Psoas muscle (tissue), 8 donors: ENCODE measurements around the gene ENTR1. TPM values are rescaled to one million over a fixed set of nuclear protein-coding genes. Genes with fewer than 3 reads are reported as not detected.
A peak's percentile ranks its signal among the peaks of the same experiment; 100 is the strongest.

Experiments used
- ATAC-seq, 4 donors: fragments of 200-7000 bp; cut with Tn5 transposase; one replicate each; pipeline ENCODE4 v1.9.1; 2020; ENCODE audit warnings: moderate library complexity in 3 of 4, mild to moderate bottlenecking in 2 of 4
- DNase-seq, 2 donors: peaks; one replicate each; pipeline ENCODE4 v3.0.0-alpha.2; 2020
- H3K27ac ChIP-seq: fragments of 200-600 bp; one replicate; pipeline ENCODE4 v1.8.0; 2022
- H3K27me3 ChIP-seq, 3 donors: fragments of 200-600 bp in 1 of 3; one replicate each; pipeline versions ENCODE4 v1.6.1 to v1.8.0; 2013 to 2022; ENCODE audit warnings: low read length in 2 of 3, mild to moderate bottlenecking in 2 of 3, moderate library complexity in 1 of 3; ENCODE audit not compliant: insufficient read depth in 3 of 3
- H3K36me3 ChIP-seq, 2 donors: fragments of 200-600 bp in 1 of 2; one replicate each; pipeline versions ENCODE4 v1.6.1 to v1.8.0; 2013 to 2022; ENCODE audit warnings: low read depth in 1 of 2, mild to moderate bottlenecking in 1 of 2, moderate library complexity in 1 of 2; ENCODE audit not compliant: insufficient read depth in 1 of 2
- H3K4me1 ChIP-seq: fragments of 200-600 bp; one replicate; pipeline ENCODE4 v1.8.0; 2022
- H3K4me3 ChIP-seq: fragments of 200-600 bp; one replicate; pipeline ENCODE4 v1.8.0; 2022; ENCODE audit warnings: mild to moderate bottlenecking
- H3K9me3 ChIP-seq: fragments of 200-600 bp; one replicate; pipeline ENCODE4 v1.8.0; 2022
- CTCF ChIP-seq: fragments of 200-600 bp; IDR thresholded peaks from one replicate; pipeline ENCODE4 v1.8.0; 2022; ENCODE audit warnings: antibody characterized with exemption
- WGBS, 3 donors: extraction: QIAGEN DNeasy Blood & Tissue Kit; methylation state at CpG; one replicate each; pipeline versions ENCODE4 v1.1.6 to v1.1.7; 2013; 5-methylcytosine and 5-hydroxymethylcytosine counted together
- intact Hi-C, 2 donors: fragments of 100-400 bp; cut with DNase I; formaldehyde crosslinking; loops; one replicate each; pipeline versions ENCODE4 v1.11.0 to v1.14.2; 2022
- long read RNA-seq, 2 donors: library from polyadenylated mRNA; unstranded; transcript quantifications; one replicate each; pipeline ENCODE4 v2.0.0, GENCODE V29; 2021
- polyA plus RNA-seq, 3 donors: library from polyadenylated mRNA; stranded (reverse); fragments of 200-250 nt; gene quantifications; one replicate each; pipeline ENCODE4 v1.2.3, GENCODE V29; 2013
- total RNA-seq, 4 donors: library from RNA; stranded (reverse); fragmentation: NEBNext Ultra II Directional in 2 of 4; extraction: Animal tissue kit (Norgen Biotek cat#: 25700) in 2 of 4; gene quantifications; one replicate each; pipeline versions ENCODE4 v1.2.1 to v1.2.4, GENCODE V29; 2021 to 2023
- donor health status: healthy with polysubstance abuse.
- donor health status: DM: no; HTN: no; CAD: no; lungs with moderate emphysema.
- donor health status: Bipolar disorder and iron deficiency.
- donor health status: healthy.
- donor health status: DM: yes; HTN: yes; CAD: no.
- donor health status: DM: no; HTN: no; CAD: no.
- donor health status: DM: no; HTN: no; CAD: no.
- donor health status: DM: yes; HTN: yes; CAD: no.

The ENTR1 gene
- total RNA-seq (10 to 100 TPM; 16.0 to 39.0 (median 32.3) TPM), polyA plus RNA-seq (10 to 100 TPM; 24.6 to 53.0 (median 45.4) TPM)
- long read RNA-seq, donor 1, transcript ENTR1-204 (8 exons, 2,129 nt) = major isoform, 12 of 31 reads
- long read RNA-seq, donor 1, partial matches to known transcripts = 2 of 31 reads
- long read RNA-seq, donor 1, other reads (novel, unspliced or antisense) = 14 of 31 reads
- long read RNA-seq, donor 2, transcript ENTR1-204 (8 exons, 2,129 nt) = major isoform, 17 of 43 reads
- long read RNA-seq, donor 2, partial matches to known transcripts = 6 of 43 reads
- long read RNA-seq, donor 2, other reads (novel, unspliced or antisense) = 17 of 43 reads

GRCh38 chr9:136410500-136411287 lies at the start of gene ENTR1, which contains the start of gene PMPCA:
TSS of gene ENTR1 (minus strand) at chr9:136410614. CDS start at chr9:136410397, 217 bp downstream.
TSS of gene PMPCA (plus strand) at chr9:136410658. CDS start at chr9:136410669, 11 bp downstream.
- Histone ChIP-seq H3K9me3 (no peaks in the 10 kb centered on the region), H3K4me3 (peak within 1 kb of the TSS; percentile 99), H3K27me3 (no peaks in the 10 kb centered on the region), H3K4me1 (peaks cover 25% of the 10 kb centered on the region), H3K36me3 (peaks cover 0 to 66% of the 10 kb centered on the region in 2 donors), H3K27ac (peak within 1 kb of the TSS; percentile 94)
- WGBS, 3 donors = 0% methylated on average over 69 to 83 of the region's 83 CpGs
- intact Hi-C loops = loop anchor here (5.0 kb wide), 2 partner anchors 62 to 67 kb away; no protein-coding TSS in a partner anchor
- TF ChIP-seq CTCF = no peak
- ATAC-seq = peak; percentile 91 to 97 (median 92)
- DNase-seq = peak; percentile 94 to 96

- H3K9me3 ChIP-seq = no peaks in the 10 kb centered on the region
- no peak for TF ChIP-seq CTCF
- no peak overlapping the region for H3K4me3 ChIP-seq
- intact Hi-C loops = no loop called here
- H3K27ac ChIP-seq = no peak overlapping the region
- H3K4me1 ChIP-seq = no peaks in the 10 kb centered on the region
- no peak for DNase-seq
- WGBS, 3 donors = 93 to 95% (median 94%) methylated on average over 28 of the region's 28 CpGs
- ATAC-seq = no peak
- no peaks in the 10 kb centered on the region for H3K27me3 ChIP-seq
- peaks cover 6 to 100% of the 10 kb centered on the region in 2 donors for H3K36me3 ChIP-seq
These were observed 49.0 kb upstream of the ENTR1 start for GRCh38 chr9:136459425-136459824.

- Histone ChIP-seq H3K4me3 (no peak overlapping the region), H3K27me3 (no peaks in the 10 kb centered on the region), H3K27ac (no peak overlapping the region), H3K4me1 (no peaks in the 10 kb centered on the region), H3K36me3 (peaks cover 7 to 100% of the 10 kb centered on the region in 2 donors), H3K9me3 (no peaks in the 10 kb centered on the region)
- whole genome bisulfite sequencing, 3 donors = 95 to 98% (median 95%) methylated on average over 24 of the region's 24 CpGs
- ATAC-seq (no peak), DNase-seq (no peak)
- intact Hi-C loops = no loop called here
- TF ChIP-seq CTCF = no peak
These were observed 46.9 kb upstream of the ENTR1 start for GRCh38 chr9:136457326-136457725.

- no peak for TF ChIP-seq CTCF
- Histone ChIP-seq H3K36me3 (peaks cover 7 to 100% of the 10 kb centered on the region in 2 donors), H3K27me3 (no peaks in the 10 kb centered on the region), H3K27ac (no peak overlapping the region), H3K9me3 (no peaks in the 10 kb centered on the region), H3K4me3 (no peak overlapping the region), H3K4me1 (no peaks in the 10 kb centered on the region)
- ATAC-seq = no peak
- 76 to 90% (median 78%) methylated on average over 9 of the region's 9 CpGs for WGBS, 3 donors
- DNase-seq = no peak
- intact Hi-C loops = no loop called here
These were observed 45.8 kb upstream of the ENTR1 start for GRCh38 chr9:136456258-136456657.
